ENCODE results near the gene KIAA1755.
"Not testable (repeated sequence)": the region's sequence is repeated elsewhere in the genome, so short reads cannot be mapped to it uniquely, and the experiment has no call there.

Gene KIAA1755

DNA sequence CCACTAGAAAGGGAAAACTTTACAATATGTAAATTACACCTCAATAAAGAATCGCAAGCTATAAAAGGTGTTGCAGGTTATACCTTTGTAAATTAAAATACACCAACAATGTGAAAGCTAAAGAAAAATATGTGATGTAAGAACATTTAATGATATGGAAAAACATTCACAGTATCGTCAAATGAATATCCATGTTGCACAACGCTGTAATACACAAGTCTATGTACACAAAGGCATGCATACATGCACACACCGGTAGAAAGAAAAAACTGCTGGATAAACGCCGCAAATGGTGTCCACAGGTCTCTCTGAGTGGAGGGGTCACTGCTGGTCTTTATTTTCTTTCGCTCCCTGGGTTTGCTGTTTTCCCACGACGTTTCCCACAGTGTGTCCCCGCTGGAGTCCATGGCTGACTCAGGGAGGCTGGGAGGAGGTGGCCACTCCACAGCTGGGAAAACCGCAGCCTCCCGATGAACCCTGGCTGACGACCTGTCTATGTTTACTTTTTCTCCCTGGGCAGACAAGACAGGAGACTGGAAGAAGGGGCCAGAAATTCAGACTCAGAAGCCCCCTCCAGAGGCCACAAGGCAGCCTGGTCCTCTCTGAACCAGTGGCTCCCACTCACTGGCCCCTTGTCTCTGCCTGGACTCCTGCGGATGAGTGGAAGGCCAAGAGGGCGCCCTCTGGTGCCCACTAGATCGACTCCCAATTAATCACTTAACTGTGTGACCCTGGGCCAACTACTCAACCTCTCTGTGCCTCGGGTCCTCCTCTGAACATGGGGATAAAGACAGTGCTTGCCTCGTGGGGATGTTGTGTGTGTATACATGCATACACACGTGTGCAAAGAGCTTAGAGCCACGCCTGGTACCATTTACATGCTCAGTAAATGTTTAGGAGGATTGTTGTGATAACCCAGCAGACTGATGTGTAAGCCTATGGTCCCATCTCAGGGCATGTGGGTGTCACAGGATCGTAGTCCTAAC is 30.6 kb upstream of the KIAA1755 start:
- DNase-seq (ENCODE audit: low spot score) = no peak

DNA sequence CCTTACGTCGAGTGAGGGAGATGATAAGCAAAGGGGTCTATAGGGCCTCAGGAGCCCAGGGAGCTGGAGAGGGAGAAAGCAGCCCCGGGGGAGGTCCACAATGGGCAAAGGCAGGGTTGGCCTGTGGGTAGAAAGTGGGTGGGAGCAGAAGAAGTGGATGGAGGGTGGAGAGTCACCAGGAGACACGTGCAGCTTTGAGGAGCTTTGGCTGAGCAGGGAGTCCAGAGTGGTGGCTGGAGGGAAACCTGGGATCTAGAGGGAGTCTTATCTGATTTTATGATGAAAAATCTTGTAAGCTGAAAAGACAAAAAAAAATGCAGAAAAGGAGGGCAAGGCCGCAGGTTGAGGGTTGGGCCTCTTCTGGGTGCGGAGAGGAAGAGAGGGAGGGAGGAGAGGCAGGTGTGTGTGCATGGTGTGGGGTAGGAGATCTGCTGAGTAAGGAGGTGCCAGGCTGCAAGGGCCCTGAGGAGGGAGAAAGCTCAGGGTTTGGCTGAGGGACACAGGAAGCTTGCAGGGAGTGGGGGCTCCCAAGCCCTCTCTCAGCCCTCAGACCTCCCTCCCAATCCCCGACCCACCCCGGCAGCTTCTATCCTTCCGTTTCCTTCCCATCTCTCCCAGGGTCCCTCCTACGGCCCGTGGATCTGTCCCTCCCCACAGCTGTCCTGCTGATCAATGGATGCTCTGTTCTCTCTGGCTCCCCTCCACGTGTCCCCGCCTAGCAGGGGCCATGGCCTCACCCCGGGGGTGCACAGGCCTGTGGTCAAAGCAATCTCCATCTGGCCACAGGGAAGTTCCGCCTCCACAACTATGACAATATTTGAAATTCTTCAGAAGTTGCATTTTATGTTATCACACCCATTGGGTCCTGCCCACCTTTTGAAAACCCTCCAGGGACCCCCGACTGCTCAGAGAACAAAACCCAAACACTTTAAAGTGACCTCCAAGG is 26.3 kb upstream of the KIAA1755 start:
- DNase-seq (ENCODE audit: low spot score) = no peak

DNA sequence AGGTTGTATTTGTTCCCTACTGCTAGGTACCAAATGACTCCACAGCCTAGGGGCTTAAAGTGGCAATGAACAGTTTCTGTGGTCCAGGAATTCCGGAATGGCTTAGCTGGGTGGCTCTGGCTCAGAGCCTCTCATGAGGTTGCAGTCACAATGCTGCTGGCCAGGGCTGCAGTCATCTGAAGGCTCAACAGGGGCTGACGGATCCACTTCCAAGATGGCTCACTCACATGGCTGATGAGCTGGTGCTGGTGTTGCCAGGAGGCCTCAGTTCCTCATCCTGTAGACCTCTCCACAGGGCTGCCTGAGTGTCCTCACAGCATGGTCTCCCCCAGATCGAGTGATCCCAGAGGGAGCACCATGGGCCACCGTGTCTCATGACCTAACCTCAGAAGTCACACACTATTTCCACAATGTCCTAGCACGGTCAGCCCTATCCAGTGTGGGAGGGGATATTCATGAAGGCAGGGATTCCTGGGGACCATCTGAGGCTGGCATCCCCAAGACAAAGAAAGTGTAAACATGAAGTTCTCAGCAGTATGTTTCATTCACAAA is 24.4 kb upstream of the KIAA1755 start:
- DNase-seq (ENCODE audit: low spot score) = no peak

DNA sequence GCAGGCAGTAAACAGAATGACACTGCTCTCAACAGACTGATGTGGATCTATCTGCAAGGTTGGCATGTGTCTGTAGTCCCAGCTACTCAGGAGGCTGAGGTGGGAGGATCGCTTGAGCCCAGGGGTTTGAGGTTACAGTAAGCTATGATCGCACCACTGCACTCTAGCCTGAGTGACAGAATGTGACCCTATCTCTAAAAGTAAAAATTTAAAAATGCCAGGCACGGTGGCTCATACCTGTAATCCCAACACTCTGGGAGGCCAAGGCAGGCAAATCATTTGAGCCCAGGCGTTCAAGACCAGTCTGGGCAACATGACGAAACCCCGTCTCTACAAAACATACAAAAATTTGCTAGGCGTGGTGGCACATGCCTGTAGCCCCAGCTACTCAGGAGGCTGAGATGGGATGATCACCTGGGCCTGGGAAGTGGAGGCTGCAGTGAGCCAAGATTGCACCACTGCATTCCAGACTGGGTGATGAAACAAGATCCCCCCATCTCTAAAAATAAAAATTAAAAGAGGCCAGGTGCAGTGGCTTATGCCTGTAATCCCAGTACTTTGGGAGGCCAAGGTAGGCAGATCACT is 23.6 kb upstream of the KIAA1755 start:
- not testable (repeated sequence) for DNase-seq (ENCODE audit: low spot score)

DNA sequence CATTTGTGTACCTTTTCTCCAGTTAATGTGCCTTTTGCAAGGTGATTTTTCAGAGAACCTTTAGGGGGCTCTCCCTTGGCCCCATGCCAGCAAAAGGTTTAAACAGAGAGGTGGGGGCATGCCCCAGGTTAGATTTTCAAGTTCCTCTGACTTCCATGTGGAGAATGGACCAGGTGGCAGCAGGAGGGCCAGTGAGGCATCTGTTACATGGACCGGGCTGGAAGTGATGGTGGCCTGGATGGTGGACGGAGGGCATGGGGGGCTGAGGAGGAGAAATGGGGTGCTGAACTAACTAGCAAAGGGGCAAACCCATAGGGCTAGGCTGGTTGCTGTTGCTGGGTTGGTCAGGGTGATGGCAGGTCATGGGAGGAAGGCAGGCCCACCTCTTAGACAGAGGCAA is 22.7 kb upstream of the KIAA1755 start:
- no peak for DNase-seq (ENCODE audit: low spot score)

DNA sequence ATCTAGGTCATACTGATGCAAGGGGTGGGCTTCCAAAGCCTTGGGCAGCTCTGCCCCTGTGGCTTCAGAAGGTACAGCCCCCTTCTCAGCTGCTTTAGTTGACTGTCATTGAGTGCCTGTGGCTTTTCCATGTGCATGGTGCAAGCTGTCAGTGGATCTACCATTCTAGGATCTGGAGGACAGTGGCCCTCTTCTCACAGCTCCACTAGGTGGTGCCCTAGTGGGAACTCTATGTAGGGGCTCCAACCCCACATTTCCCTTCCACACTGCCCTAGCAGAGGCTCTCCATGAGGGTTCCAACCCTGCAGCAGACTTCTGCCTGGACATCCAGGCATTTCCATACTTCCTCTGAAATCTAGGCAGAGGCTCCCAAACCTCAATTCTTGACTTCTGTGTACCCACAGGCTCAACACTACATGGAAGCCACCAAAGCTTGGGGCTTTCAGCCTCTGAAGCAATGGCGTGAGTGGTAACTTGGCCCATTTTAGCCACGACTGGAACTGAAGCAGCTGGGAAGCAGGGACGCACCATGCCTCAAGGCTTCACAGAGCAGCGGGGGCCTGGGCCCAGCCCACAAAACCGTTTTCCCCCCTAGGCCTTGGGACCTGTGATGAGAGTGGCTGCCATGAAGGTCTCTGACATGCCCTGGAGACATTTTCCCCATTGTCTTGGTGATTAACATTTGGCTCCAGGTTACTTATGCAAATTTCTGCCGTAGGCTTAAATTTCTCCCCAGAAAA is 20.8 kb upstream of the KIAA1755 start:
- DNase-seq (ENCODE audit: low spot score) = not testable (repeated sequence)

DNA sequence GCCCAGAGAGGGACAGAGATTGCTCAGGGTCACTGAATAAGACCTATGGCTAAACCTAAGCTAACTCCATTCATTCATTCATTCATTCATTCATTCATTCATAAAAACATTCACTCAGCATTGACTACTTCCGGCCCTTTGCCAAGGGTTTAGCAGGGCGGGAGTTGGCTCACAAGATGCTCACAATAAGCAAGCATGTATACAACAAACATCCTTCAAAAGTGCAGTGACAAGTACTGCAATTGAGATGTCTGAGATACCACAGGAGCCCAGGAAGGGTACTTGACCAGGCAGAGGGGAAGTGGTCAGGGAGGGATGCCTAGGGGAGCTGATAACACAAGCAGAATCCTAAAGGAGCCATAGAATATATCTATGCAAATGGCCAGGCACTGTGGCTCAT is 18.2 kb upstream of the KIAA1755 start:
- no peak for DNase-seq (ENCODE audit: low spot score)

DNA sequence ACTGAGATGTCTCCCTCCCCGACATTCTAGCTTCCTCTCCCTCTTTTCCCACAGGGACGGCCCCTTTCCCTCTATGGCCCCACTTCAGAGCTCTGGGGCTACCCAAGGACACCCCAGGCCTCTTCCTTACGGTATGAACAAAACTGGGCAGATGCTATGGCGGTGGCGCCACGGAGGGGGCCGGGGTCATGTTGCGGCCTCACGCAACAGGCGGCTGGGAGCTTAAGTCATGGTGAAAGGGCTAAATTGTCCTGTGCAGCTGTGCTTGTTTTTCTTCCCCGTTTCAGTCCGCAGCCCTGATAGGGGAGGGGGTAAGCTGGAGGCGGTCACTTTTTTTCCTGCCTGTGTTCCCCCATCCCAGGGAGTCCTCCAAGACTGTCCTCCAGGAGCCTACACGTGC is 17.6 kb upstream of the KIAA1755 start:
- DNase-seq (ENCODE audit: low spot score) = no peak

DNA sequence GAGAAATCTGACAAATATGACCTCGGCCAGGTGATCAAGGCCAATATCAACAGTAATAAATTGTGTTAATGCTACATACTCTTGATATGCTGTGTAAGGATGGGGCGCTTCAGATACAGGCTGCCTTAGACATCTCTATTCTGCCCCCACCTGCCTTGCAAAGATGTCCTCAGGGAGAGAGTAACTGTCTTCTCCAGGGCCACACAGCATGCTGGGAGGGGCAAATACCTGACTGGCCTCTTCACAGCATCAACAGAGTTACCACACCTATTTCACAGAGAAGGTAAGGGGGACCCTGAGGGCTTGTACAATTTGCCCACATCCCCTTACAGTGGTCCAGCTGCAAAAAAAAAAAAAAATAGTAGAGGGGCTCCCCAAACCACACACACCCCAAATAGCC is 17.2 kb upstream of the KIAA1755 start:
- DNase-seq (ENCODE audit: low spot score) = no peak

DNA sequence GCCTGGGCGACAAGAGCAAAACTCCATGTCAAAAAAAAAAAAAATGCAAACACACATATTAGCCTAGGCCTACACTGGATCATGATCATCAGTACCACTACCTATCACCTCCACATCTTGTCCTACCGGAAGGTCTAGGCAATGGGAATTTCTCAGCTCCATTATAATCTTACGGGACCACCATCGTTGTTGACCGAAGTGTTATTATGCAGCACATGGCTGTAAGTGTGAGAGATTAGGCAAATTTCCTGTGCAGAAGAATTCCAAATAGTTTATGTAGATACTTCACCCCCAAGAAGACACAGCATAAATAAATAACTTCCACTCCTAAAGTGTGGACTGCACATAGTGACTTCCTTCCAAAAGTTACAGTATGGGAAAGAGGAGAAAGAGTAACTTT is 16.8 kb upstream of the KIAA1755 start:
- no peak for DNase-seq (ENCODE audit: low spot score)

DNA sequence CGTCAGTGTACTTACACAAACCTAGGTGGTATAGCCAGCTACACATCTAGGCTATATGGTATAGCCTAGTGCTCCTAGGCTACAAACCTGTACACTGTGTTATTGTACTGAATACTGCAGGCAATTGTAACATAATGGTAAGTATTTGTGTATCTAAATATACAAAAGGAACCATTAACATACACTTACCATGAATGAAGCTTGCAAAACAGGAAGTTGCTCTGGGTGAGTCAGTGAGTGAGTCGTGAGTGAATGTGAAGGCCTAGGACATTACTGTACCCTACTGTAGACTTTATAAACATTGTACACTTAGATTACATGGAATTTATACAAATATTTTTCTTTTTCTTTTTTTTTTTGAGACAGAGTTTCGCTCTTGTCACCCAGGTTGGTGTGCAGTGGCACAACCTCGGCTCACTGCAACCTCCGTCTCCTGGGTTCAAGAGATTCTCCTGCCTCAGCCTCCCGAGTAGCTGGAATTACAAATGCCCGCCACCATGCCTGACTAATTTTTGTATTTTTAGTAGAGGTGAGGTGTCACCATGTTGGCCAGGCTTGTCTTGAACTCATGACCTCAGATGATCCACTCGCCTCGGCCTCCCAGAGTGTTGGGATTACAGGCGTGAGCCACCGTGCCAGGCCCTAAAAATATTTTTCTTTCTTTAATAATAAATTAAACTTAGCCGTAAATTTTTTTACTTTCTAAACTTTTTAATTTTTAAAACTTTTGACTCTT is 15.4 kb upstream of the KIAA1755 start:
- DNase-seq (ENCODE audit: low spot score) = no peak

DNA sequence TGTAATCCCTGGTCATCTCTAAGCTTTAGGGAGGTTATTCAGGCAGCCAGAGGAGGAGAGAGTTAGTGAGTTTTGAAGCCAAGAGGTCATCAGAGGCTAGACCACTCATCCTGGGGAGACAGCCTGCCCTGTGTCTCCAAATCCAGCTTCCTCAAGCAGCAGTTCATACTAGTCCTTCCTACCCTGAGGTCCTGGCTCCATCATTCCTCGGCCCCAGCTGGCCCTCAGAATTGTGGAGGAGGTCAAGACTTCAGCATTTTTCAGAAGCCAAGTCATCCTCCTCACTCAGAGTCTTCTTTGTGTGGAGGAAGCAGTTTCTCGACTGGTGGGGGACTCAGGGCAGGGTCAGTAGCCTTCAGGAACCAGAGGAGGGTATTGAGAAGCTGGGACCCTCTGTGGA is 12.4 kb upstream of the KIAA1755 start:
- DNase-seq (ENCODE audit: low spot score) = no peak

DNA sequence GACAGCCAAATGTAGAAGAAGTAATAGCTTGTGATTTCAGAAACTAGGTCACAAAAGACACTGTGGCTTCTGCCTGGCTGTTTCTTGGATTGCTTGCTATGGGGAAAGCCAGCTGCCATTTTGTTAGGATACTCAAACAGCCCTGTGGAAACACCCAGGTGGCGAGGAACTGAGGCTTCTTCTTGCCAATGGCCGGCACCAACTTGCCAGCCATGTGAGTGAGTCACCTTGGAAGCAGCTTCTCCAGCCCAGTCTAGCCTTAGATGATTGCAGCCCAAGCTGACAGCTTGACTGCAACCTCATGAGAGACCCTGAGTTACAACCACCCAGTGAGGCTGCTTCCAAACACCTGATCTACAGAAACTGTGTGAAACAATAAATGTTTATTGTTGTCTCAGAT is 11.9 kb upstream of the KIAA1755 start:
- no peak for DNase-seq (ENCODE audit: low spot score)

DNA sequence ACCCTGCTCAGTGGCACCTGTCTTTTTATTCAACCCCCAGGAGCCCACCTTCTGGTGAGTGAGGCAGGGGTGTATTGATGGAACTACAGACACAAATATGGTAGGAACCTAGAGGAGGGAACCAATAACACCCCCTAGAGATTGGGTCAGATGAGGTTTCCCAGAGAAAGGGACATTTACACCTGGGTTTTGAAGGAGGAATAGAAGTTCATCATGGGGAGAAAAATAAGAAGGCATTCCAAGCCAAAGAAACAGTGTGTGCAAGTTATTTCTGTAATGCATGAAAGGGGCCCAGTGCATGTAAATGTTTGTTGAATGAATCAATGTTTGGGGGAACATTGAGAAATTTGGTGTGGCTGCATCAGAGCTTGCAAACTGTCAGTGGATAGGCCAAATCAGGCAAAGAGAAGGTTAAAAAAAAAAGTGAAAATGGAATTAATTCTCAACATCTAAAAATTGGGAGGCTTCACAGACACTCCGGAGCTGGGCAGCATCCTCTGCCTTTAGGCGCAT is 11.1 kb upstream of the KIAA1755 start:
- DNase-seq (ENCODE audit: low spot score) = no peak

DNA sequence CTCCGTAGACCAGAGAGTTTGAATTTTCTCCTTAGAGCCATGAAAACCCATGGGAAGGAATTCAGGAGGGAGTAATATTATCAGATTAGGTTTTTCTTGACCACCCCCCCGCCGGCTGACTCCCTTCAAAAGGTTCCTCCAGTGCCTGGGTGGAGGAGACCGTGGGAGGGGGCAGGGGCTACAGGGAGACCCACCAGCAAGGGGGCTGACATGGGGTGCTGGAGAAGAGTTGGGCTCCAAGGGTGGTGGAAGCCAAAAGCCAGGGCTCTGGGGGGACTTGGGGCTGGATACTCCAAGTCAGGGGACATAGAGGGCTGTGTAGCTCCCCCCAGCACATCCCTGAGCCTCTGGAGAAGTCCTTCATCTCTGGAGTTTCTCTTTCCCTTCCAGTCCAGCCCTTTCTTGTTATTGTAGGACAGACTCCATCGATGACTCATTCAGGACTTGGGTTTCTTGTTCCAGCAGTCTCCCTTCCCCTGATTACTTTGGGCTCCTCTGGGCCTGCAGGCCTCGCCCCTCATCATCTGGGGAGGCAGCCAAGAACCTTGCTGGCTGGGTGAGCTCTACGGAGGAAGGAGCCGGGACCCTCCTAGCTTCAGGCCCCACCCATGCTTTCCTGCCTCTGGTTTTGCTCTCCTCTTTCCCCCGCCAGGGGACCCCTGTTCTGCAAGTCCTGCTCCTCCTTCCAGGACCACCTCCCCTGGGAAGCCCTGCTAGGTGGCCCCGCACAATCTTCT is 10.5 kb upstream of the KIAA1755 start:
- DNase-seq (ENCODE audit: low spot score) = no peak

DNA sequence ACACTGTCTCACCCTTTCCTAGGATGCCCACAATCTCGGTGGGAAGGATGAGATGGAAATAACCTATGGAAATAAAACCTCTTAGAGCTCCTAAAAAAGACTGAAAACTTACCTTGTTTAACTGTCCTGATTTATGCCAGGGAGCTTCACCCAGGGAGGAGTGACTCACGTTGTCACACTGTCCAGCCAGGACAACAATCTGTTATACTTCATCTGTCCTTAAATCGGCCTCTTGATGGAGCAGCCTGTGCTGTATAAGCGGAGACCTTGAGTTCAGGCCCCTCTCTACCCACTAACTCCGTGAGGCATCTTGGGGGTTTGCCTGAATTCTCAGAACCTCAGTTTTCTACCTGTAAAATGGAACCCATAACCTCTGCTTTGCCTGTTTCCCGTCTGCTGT is 9.2 kb upstream of the KIAA1755 start:
- DNase-seq (ENCODE audit: low spot score) = no peak

DNA sequence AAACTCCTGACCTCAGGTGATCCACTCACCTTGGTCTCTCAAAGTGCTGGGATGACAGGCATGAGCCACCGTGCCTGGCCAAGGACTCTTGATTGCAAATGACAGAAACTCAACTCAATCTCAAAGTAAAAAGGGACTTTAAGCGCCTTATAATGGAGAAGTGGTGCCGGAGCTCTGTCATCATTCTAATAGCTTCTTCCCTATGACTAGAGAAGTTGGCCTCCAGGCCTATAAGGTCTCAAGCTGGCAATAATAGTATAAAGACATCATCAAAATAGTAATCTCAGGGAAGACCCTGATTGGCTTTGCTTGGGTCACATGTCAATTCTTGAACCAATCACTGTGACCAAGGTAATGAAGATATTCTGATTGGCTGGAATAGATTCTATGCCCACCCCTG is 8.5 kb upstream of the KIAA1755 start:
- DNase-seq (ENCODE audit: low spot score) = no peak

DNA sequence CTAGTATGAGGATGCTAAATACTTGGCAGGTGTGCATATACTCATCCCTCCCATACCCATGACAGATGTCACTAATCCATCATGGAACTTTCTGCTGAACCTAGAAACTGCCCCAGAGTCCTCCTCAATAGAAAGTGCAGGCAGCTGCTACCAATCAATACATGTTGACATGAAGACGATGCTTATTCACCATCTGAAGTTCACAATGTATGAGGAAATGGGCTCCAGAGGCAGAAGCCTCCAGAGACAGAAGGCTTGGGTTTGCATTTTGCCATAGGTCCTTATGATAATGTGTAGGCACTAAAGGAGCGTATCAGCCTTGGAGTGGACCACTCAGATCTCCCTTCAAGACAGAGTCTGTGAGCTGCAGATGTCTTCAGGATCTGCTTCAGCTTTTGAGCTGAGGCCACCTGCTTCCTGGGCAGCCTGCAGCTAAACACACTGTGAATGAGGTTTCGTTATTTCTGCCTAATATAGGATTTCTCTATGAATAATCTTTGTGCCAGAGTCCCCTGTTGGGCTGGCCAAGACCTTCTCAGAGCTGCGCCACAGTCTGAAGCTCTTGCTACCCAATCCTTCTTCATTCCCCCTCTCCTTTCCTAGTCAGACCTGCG is 7.5 kb upstream of the KIAA1755 start:
- no peak for DNase-seq (ENCODE audit: low spot score)

DNA sequence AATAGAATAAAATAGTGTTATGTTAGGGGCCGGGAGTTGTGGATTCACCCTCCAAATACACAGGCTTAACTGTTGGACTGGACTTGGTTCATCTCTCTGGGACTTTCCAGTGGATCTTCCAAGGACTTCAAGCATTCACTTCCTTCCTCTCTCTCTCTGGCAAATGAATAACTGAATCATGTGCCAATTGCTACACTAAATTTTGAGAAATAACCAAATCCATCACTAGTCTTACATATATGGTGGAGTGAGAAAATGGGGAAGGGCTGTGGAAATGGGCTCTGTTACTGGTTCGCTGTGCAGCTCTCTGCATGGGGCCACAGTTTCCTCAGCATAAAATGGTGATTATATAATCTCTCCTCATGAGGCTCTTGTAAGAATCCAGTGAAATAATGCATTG is 6.8 kb upstream of the KIAA1755 start:
- DNase-seq (ENCODE audit: low spot score) = no peak

Measured in CD4-positive, alpha-beta T cell treated with Interleukin-2 at 100 ng/mL for 4 hours (primary cell).